Measurements from ENCODE around the gene KDM3A.

The KDM3A gene

GRCh38 chr2:86433137-86433536, 8.0 kb upstream of the KDM3A start:
- DNase-seq = no peak

GRCh38 chr2:86434290-86434689, 6.9 kb upstream of the KDM3A start:
- no peak for DNase-seq

GRCh38 chr2:86435531-86435930, 5.6 kb upstream of the KDM3A start:
- no peak for DNase-seq

DNA sequence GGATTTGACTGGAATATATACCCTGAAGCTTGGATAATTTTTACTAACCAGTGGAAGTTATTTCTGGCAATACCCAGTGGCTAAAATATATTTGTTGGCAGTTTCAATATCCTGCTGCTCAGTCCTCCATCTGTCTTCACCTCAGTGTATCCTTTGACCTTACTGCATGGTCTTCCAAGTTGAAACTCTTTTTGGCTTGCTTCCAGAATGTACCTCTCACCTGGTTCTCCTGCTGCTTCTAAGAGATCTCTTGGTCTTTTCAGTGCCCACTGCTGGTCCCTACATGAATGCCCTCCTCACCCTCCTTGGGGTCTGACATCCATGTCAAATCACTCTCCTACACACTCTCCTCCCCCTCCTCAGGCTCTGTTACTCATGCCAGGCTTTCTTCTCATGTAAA, 4.8 kb upstream of the KDM3A start:
- DNase-seq = no peak

GRCh38 chr2:86439879-86440630, 1.1 kb upstream of the KDM3A start:
- peak; percentile 20 for DNase-seq

- DNase-seq = no peak
Observed at GRCh38 chr2:86441392-86441881, 266 bp downstream of the KDM3A start.

GRCh38 chr2:86441882-86442641, 891 bp downstream of the KDM3A start:
- peak; percentile 33 for DNase-seq

GRCh38 chr2:86442642-86443005, 1.5 kb downstream of the KDM3A start:
- no peak for DNase-seq

- no peak for DNase-seq
Observed at GRCh38 chr2:86443631-86444350, 2.6 kb downstream of the KDM3A start.

DNA sequence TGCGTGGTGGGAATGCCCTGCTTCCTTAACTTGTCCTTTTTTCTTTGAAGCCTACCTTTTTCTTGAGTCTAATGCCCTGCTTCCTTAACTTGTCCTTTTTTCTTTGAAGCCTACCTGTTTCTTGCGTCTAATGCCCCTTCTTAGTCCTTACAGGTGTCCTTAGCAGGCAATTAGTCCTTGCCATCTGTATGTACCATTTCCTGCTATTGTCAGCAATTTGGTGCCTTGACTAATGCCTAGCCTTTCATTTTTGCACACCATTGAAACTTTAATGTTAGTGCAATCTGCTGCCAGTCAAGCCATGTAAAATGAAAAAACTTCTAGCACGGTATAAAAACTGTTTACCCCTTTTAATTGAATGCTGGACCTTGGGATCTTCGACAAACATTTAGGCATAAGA, 4.3 kb downstream of the KDM3A start:
- DNase-seq = no peak

GRCh38 chr2:86446060-86446459, 4.9 kb downstream of the KDM3A start:
- DNase-seq = no peak

GRCh38 chr2:86453836-86454235, 12.7 kb downstream of the KDM3A start:
- peak; percentile 28 for DNase-seq

- DNase-seq = no peak
Observed at GRCh38 chr2:86454238-86454637, 13.1 kb downstream of the KDM3A start.

DNA sequence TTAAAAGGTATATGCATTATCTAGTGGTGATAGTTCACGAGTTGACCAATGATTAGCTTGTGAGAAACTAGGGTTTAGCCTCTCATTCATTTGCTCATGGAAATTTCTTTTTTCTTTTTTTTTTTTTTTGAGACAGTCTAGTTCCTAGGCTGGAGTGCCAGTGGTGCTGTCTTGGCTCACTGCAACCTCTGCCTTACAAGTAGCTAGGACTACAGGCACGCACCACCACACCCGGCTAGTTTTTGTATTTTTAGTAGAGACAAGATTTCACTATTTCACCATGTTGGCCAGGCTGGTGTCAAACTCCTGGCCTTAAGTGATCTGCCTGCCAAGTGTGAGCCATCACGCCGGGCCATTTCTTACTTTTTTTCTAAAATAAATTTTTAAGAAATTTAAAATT, 14.0 kb downstream of the KDM3A start:
- DNase-seq = no peak

GRCh38 chr2:86461042-86461743, 20.0 kb downstream of the KDM3A start:
- DNase-seq = no peak

DNA sequence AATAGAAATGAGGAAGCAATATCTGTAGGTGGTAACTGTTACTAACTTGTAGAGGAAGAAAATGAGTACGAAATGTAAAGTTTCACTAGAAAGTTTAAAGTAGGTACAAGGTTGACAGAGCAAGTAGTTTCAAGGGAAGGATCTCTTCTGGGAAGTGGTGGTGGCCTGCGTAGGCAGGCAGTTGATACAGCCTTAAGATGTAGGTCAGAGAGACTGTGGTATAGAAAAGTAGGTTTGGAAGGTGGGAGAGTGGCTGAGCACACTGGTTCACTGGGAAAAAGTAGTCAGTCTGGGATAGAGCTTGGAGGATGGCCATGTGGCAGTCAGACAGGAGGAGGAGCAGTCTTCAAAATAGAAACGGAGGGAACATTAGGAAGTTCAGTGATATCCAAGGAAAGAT, 23.5 kb downstream of the KDM3A start:
- DNase-seq = no peak

DNA sequence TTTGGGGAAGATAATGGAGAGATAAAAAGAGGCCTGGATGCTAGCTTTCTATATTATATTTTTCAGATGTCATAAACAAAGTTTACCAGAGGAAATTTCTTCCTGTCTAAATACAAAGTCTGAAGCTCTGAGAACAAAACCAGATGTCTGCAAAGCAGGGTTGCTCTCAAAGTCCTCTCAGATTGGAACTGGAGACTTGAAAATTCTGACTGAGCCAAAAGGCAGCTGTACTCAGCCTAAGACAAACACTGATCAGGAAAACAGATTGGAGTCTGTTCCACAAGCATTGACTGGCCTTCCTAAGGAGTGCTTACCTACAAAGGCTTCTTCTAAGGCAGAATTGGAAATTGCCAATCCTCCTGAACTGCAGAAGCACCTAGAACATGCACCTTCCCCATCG, 25.1 kb downstream of the KDM3A start:
- DNase-seq = no peak

DNA sequence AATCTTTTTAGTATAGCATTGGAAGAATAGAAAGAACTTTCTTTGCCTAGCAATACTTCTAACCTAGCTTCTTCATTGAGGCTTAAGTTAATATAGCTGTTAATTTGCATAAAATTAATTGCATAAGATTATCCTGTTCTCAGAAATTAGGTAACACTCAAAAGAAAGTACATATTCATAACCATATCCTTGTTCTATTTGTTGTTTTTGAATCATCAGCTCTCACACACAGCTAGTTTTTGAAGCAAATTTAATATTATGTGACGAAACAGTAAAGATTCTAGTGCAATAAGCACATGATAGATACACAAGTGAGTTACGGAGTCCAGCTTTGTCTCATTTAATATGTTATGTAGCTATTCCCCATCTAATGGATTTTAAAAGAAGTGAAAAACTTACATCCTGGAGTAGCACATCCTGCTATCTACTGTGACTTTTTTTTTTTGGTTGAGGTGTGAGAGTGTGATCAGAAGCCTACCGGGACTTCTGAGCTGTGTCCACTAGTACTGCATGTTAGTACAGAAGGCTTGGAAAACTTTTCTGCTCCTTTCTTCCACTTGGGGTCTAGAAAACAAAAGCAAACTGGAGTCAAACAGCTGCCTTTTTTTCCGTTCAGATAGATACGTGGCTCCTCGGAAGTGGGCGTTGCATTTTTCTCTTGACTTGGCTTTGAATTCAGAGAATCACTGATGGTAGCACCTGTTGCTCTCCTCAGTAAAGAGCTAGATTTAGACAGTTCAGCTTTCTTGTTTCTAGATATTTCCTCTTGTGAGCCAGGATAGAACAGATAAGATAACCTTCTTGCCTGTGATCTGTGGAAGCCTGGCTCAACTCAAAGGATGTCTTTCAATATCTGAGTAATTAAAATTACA, 27.2 kb downstream of the KDM3A start:
- DNase-seq = no peak

- DNase-seq = no peak
Observed at GRCh38 chr2:86470890-86471289, 29.7 kb downstream of the KDM3A start.

GRCh38 chr2:86471637-86472036, 30.5 kb downstream of the KDM3A start:
- DNase-seq = no peak

DNA sequence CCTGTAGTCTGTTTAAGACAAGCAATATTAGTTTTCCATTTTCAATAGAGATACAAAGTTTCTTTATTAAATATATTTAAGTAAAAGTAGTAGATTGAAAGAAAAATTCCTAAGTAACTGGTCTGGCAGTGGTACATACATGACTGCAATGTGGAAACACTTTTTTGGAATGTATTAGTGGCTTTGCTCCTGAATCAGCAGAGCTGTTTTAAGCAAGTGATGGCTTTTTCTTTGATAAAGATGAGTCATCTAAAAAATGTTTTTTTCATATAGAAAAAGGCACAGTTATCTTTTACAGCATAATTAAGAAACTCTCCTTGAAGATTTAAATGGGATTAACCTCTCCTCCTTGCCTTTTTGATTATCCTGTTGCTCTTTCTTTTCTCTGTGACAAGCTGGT, 34.9 kb downstream of the KDM3A start:
- DNase-seq = no peak

DNA sequence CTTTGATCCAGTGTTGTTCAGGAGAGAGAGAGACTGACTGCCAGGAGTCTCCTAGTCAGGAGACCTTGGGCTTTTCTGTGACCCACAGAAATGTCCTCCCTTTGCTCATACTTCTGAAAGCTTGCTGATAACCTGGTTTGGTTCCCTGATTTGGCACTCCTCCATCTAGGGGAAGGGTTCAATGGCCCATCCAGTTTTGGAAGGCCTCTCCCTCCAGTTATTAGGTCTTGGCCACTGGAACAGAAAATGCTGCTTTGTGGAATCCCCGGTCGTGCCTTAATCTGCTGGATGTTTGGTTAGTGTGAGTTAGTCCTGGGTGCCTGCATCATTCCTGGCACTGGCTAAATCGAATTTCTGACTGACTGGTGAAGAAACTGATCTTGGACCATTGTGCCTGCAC, 35.7 kb downstream of the KDM3A start:
- DNase-seq = no peak
